ENCODE results near the gene SLC29A3. TPM values are rescaled to one million over a fixed set of nuclear protein-coding genes. Genes with fewer than 3 reads are reported as not detected.

The SLC29A3 gene
- total RNA-seq, 1 donor from 2014 or later: 2.5 TPM

DNA sequence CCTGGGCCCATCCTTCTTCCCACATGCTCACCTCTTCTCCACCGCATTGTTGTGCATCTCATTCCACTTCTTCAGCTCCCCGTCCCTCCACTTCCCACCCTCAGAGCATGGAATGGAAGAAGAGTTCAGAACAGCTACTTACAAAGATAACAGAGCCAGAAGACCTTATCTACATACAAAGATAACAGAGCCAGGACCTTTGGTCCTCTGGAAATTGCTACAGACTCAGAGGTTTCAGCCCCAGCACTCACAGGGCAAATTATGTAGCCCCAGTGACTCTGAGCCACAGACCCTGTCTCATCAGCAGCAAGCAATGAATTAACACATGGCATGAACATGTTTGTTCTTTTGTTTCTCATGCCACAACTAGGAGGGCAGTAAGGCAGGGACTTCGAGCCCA is 28.7 kb upstream of the SLC29A3 start:
- TF ChIP-seq, protein P1, sequence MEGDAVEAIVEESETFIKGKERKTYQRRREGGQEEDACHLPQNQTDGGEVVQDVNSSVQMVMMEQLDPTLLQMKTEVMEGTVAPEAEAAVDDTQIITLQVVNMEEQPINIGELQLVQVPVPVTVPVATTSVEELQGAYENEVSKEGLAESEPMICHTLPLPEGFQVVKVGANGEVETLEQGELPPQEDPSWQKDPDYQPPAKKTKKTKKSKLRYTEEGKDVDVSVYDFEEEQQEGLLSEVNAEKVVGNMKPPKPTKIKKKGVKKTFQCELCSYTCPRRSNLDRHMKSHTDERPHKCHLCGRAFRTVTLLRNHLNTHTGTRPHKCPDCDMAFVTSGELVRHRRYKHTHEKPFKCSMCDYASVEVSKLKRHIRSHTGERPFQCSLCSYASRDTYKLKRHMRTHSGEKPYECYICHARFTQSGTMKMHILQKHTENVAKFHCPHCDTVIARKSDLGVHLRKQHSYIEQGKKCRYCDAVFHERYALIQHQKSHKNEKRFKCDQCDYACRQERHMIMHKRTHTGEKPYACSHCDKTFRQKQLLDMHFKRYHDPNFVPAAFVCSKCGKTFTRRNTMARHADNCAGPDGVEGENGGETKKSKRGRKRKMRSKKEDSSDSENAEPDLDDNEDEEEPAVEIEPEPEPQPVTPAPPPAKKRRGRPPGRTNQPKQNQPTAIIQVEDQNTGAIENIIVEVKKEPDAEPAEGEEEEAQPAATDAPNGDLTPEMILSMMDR (IDR thresholded peaks at IDR 0.05): no peak
- TF ChIP-seq EZH2 (IDR thresholded peaks at IDR 0.05) (no peak), EZH2phosphoT487 (IDR thresholded peaks at IDR 0.05) (no peak)
- Mint-ChIP-seq H3K4me1 (peaks cover 2% of the 10 kb centered on the region), H3K27me3 (ENCODE audit: insufficient read depth, low read depth) (peaks cover 4% of the 10 kb centered on the region), H3K4me3 (no peak overlapping the region), H3K36me3 (no peaks in the 10 kb centered on the region), H3K27ac (no peak overlapping the region), H3K9me3 (no peaks in the 10 kb centered on the region)
- Histone ChIP-seq H3K27ac (no peak overlapping the region), H3K9me3 (ENCODE audit: low read depth) (no peaks in the 10 kb centered on the region), H3K4me1 (no peaks in the 10 kb centered on the region), H3K79me2 (ENCODE audit: low read depth) (no peaks in the 10 kb centered on the region), H3K36me3 (no peaks in the 10 kb centered on the region), H2AFZ (replicated peaks) (no peak overlapping the region), H3K9ac (no peak overlapping the region), H3K4me2 (no peak overlapping the region), H3K27me3 (no peaks in the 10 kb centered on the region), H4K20me1 (ENCODE audit: low read depth) (no peaks in the 10 kb centered on the region), H3F3A (ENCODE audit: low read depth) (no peaks in the 10 kb centered on the region), H3K4me3 (no peak overlapping the region)
- no peak for DNase-seq (ENCODE audit: low spot score)

DNA sequence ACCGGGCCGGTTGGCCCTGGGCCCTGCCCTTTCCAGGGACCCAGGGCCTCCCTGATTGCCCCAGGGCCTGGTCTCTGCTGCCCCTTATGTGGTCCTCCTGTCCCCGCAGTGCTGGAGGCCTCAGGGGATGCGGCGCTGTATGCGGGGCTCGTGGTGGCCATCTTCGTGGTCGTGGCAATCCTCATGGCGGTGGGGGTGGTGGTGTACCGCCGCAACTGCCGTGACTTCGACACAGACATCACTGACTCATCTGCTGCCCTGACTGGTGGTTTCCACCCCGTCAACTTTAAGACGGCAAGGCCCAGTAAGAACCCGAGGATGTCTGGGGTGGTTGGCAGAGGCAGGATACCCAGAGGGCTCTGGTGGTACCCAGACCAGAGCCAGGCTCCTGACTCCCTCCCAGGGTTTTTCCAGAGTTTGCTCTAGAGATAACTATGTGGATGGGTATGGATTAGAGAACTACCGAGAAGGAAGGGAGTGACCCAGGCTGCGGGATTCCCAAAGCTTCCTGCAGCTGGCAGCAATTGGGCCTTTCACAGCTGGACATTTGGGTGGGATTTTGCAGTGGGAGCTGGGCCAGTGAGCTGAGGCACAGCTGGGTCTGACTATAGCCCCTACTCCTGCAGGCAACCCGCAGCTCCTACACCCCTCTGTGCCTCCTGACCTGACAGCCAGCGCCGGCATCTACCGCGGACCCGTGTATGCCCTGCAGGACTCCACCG is 28.1 kb upstream of the SLC29A3 start:
- H3K36me3 ChIP-seq: no peaks in the 10 kb centered on the region
- peak overlapping the region; percentile 17 for H3K27ac Mint-ChIP-seq

DNA sequence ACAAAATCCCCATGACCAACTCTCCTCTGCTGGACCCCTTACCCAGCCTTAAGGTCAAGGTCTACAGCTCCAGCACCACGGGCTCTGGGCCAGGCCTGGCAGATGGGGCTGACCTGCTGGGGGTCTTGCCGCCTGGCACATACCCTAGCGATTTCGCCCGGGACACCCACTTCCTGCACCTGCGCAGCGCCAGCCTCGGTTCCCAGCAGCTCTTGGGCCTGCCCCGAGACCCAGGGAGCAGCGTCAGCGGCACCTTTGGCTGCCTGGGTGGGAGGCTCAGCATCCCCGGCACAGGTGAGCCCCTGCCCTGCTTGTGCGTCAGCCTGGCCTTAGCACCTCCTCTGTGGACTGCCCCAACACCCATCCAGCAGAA is 27.5 kb upstream of the SLC29A3 start:
- H4K20me1 ChIP-seq (ENCODE audit: low read depth): no peaks in the 10 kb centered on the region
- H3K4me3 Mint-ChIP-seq: no peak overlapping the region
- H3K4me1 Mint-ChIP-seq: peaks cover 2% of the 10 kb centered on the region
- H3K27ac ChIP-seq: no peak overlapping the region
- no peak overlapping the region for H3K4me3 ChIP-seq
- H3K27ac Mint-ChIP-seq: no peak overlapping the region
- TF ChIP-seq, protein P1 (IDR thresholded peaks at IDR 0.05): no peak
- TF ChIP-seq EZH2 (IDR thresholded peaks at IDR 0.05) (no peak), EZH2phosphoT487 (IDR thresholded peaks at IDR 0.05) (no peak)
- H3K36me3 ChIP-seq: no peaks in the 10 kb centered on the region
- no peaks in the 10 kb centered on the region for H3K4me1 ChIP-seq
- no peak overlapping the region for H3K9ac ChIP-seq
- no peaks in the 10 kb centered on the region for H3K9me3 Mint-ChIP-seq
- no peaks in the 10 kb centered on the region for H3F3A ChIP-seq (ENCODE audit: low read depth)
- H3K27me3 ChIP-seq: no peaks in the 10 kb centered on the region
- H3K4me2 ChIP-seq: no peak overlapping the region
- H3K27me3 Mint-ChIP-seq (ENCODE audit: insufficient read depth, low read depth): peaks cover 7% of the 10 kb centered on the region
- H3K9me3 ChIP-seq (ENCODE audit: low read depth): no peaks in the 10 kb centered on the region
- no peak for DNase-seq (ENCODE audit: low spot score)
- H2AFZ ChIP-seq (replicated peaks): no peak overlapping the region
- no peaks in the 10 kb centered on the region for H3K36me3 Mint-ChIP-seq
- no peaks in the 10 kb centered on the region for H3K79me2 ChIP-seq (ENCODE audit: low read depth)

More for the DNA sequence above, 28.1 kb upstream of the SLC29A3 start:
- Histone ChIP-seq H4K20me1 (ENCODE audit: low read depth) (no peaks in the 10 kb centered on the region), H3K27me3 (no peaks in the 10 kb centered on the region), H3K4me1 (no peaks in the 10 kb centered on the region), H3K27ac (no peak overlapping the region), H3K79me2 (ENCODE audit: low read depth) (no peaks in the 10 kb centered on the region), H3K4me2 (no peak overlapping the region), H2AFZ (replicated peaks) (no peak overlapping the region), H3K9ac (no peak overlapping the region), H3K9me3 (ENCODE audit: low read depth) (no peaks in the 10 kb centered on the region), H3F3A (ENCODE audit: low read depth) (no peaks in the 10 kb centered on the region), H3K4me3 (no peak overlapping the region)
- Mint-ChIP-seq H3K27me3 (ENCODE audit: insufficient read depth, low read depth) (peaks cover 4% of the 10 kb centered on the region), H3K9me3 (no peaks in the 10 kb centered on the region), H3K4me3 (no peak overlapping the region), H3K36me3 (no peaks in the 10 kb centered on the region), H3K4me1 (peaks cover 2% of the 10 kb centered on the region)
- TF ChIP-seq EZH2 (IDR thresholded peaks at IDR 0.05) (no peak), EZH2phosphoT487 (IDR thresholded peaks at IDR 0.05) (no peak)
- TF ChIP-seq, protein P1 (IDR thresholded peaks at IDR 0.05): no peak
- no peak for DNase-seq (ENCODE audit: low spot score)

All from neural progenitor cell (in vitro differentiated cells).